Testis (tissue), 2 donors: Measurements from ENCODE around the gene LRRC49.

Source experiments
- POLR2A ChIP-seq: fragments of 450-650 bp; IDR thresholded peaks from one replicate; pipeline ENCODE4 v1.6.1; 2017; ENCODE audit warnings: antibody characterized with exemption, mild to moderate bottlenecking, moderate library complexity
- TF ChIP-seq, protein P1 (sequence below), 3 experiments: fragments of 450-650 bp in 2 of 3; fragments of 200-600 bp in 1 of 3; sonication (generic) in 1 of 3; IDR thresholded peaks; one replicate each; pipeline ENCODE4 v1.5.1; 2016 to 2019; ENCODE audit warnings: antibody characterized with exemption in 3 of 3, mild to moderate bottlenecking in 2 of 3, moderate library complexity in 1 of 3

DNA sequence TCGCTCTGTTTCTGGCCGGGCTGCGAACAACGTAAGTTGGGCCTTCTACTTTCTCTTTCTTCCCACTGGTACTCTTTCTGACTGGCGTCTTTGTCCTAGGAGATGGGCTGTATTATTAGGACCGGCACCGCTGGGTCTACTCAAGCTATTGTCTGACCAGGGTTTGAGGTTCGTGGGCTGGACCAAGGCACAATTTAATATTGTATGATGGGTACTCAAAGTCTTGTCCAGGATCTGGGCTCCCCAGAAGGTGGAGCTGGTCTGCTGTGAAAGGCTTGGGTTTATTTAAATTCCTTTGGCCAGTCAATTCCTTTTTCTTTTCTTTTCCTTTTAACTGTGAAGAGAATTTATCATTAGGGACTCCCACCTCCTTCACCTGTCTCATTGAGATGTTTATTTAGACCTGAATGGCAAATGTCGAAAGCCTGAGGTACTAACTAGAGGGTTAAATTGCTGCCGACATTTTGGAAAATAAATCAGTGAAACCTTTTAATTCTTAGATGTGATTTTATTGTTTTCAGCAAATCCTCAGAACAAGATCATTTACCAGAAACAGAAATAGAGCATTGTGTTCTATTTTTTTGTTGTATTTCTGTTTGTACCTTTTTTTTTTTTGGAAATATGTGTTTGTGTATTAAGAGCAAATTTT, 410 bp downstream of the LRRC49 start:
- TF ChIP-seq, protein P1, sequence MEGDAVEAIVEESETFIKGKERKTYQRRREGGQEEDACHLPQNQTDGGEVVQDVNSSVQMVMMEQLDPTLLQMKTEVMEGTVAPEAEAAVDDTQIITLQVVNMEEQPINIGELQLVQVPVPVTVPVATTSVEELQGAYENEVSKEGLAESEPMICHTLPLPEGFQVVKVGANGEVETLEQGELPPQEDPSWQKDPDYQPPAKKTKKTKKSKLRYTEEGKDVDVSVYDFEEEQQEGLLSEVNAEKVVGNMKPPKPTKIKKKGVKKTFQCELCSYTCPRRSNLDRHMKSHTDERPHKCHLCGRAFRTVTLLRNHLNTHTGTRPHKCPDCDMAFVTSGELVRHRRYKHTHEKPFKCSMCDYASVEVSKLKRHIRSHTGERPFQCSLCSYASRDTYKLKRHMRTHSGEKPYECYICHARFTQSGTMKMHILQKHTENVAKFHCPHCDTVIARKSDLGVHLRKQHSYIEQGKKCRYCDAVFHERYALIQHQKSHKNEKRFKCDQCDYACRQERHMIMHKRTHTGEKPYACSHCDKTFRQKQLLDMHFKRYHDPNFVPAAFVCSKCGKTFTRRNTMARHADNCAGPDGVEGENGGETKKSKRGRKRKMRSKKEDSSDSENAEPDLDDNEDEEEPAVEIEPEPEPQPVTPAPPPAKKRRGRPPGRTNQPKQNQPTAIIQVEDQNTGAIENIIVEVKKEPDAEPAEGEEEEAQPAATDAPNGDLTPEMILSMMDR (IDR thresholded peaks at IDR 0.05): peak in 2 of 3 experiments; percentile 22 to 23
- TF ChIP-seq POLR2A: no peak
